Omental fat pad (tissue), 4 donors: Measurements from ENCODE around the gene KCNQ1. TPM values are rescaled to one million over a fixed set of nuclear protein-coding genes. Genes with fewer than 3 reads are reported as not detected.

Experiments
- ATAC-seq: fragments of 150-250 bp; one replicate; pipeline ENCODE4 v1.9.1; 2016; ENCODE audit warnings: mild to moderate bottlenecking, moderate library complexity; ENCODE audit not compliant: low FRiP score
- DNase-seq: peaks from one replicate; pipeline ENCODE4 v3.0.0-alpha.2; 2019; ENCODE audit warnings: low spot score
- CTCF ChIP-seq, 3 donors: fragments of 450-650 bp; IDR thresholded peaks; one replicate each; pipeline ENCODE4 v1.5.1; 2016 to 2017; ENCODE audit warnings: antibody characterized with exemption in 3 of 3, mild to moderate bottlenecking in 3 of 3, moderate library complexity in 2 of 3
- total RNA-seq, 4 donors: library from RNA; depleted of rRNA; stranded (reverse); fragments of >200 nt; gene quantifications; one replicate each; pipeline ENCODE4 v1.1.0, GENCODE V29; 2016

KCNQ1 gene
- total RNA-seq, 4 donors from 2014 or later: 4.5 to 5.9 (median 5.2) TPM

- no peak for TF ChIP-seq CTCF (IDR thresholded peaks at IDR 0.05)
- no peak for DNase-seq
- ATAC-seq: no peak
Measured at GRCh38 chr11:2443881-2444820, 657 bp upstream of the KCNQ1 start, which contains the start of gene TRPM5. TSS of gene TRPM5 (minus strand) at chr11:2444514. CDS start at chr11:2423036, 21,478 bp downstream.

GRCh38 chr11:2445746-2446551 is 1.1 kb downstream of the KCNQ1 start:
- DNase-seq: no peak
- no peak for TF ChIP-seq CTCF (IDR thresholded peaks at IDR 0.05)
- no peak for ATAC-seq

- no peak for TF ChIP-seq CTCF (IDR thresholded peaks at IDR 0.05)
- DNase-seq: no peak
- ATAC-seq: no peak
Measured at GRCh38 chr11:2446590-2447252, 1.9 kb downstream of the KCNQ1 start.

GRCh38 chr11:2447253-2447950 is 2.6 kb downstream of the KCNQ1 start:
- DNase-seq (no peak), ATAC-seq (no peak)
- TF ChIP-seq CTCF (IDR thresholded peaks at IDR 0.05): no peak

GRCh38 chr11:2447951-2448650 is 3.3 kb downstream of the KCNQ1 start:
- DNase-seq: no peak
- no peak for ATAC-seq
- no peak for TF ChIP-seq CTCF (IDR thresholded peaks at IDR 0.05)
